Epithelial cell of proximal tubule (primary cell): ENCODE measurements around the gene TEX54. TPM values are rescaled to one million over a fixed set of nuclear protein-coding genes. Genes with fewer than 3 reads are reported as not detected.

ENCODE experiments used
- DNase-seq: peaks from one replicate; pipeline ENCODE4 v3.0.0-alpha.2; 2011; ENCODE audit warnings: low read depth
- H3K4me3 ChIP-seq: 2 replicates; pipeline ENCODE4 v1.5.1; 2011; ENCODE audit warnings: low read depth, mild to moderate bottlenecking, low read length
- CTCF ChIP-seq: conservative IDR thresholded peaks from 2 replicates; pipeline ENCODE4 v1.5.1; 2012; ENCODE audit warnings: low read depth, mild to moderate bottlenecking, low read length
- total RNA-seq: library from RNA; depleted of rRNA; stranded (reverse); fragments of >200 nt; gene quantifications from 2 replicates; pipeline ENCODE4 v1.2.3, GENCODE V29; 2015

The TEX54 gene
- total RNA-seq, 1 donor from 2014 or later = not detected

GRCh38 chr11:62816557-62816956 lies 16.1 kb downstream of the TEX54 start:
- DNase-seq = no peak
- H3K4me3 ChIP-seq = no peak overlapping the region
- TF ChIP-seq CTCF = no peak

- no peak overlapping the region for H3K4me3 ChIP-seq
- no peak for TF ChIP-seq CTCF
- DNase-seq = no peak
These were observed 21.0 kb downstream of the TEX54 start for GRCh38 chr11:62811659-62812058.

- DNase-seq = no peak
- TF ChIP-seq CTCF = no peak
- H3K4me3 ChIP-seq = no peak overlapping the region
These were observed 21.9 kb downstream of the TEX54 start for GRCh38 chr11:62810748-62811147.

GRCh38 chr11:62806611-62807121 lies 26.0 kb downstream of the TEX54 start:
- H3K4me3 ChIP-seq = no peak overlapping the region
- TF ChIP-seq CTCF = no peak
- DNase-seq = no peak

- DNase-seq = no peak
- peak overlapping the region; percentile 93 for H3K4me3 ChIP-seq
- TF ChIP-seq CTCF = no peak
These were observed 26.6 kb downstream of the TEX54 start for GRCh38 chr11:62805961-62806441.

GRCh38 chr11:62805076-62805892 lies 27.4 kb downstream of the TEX54 start, which contains the start of gene NXF1:
Gene NXF1, minus strand, starts transcription at chr11:62805440. Its CDS starts 84 bp downstream, at chr11:62805356.
- TF ChIP-seq CTCF = no peak
- H3K4me3 ChIP-seq = peak within 1 kb of the TSS; percentile 93
- peak; percentile 20 for DNase-seq
